Ishikawa (cell line): ENCODE results near the gene CMTM8.

Source experiments
- CEBPB ChIP-seq: IDR thresholded peaks from 2 replicates; pipeline ENCODE4 v1.6.1; 2012
- CREB1 ChIP-seq: IDR thresholded peaks from 2 replicates; pipeline ENCODE4 v1.6.1; 2012; ENCODE audit warnings: low read depth
- EGR1 ChIP-seq: IDR thresholded peaks from 2 replicates; pipeline ENCODE4 v1.6.1; 2012
- EP300 ChIP-seq: IDR thresholded peaks from 2 replicates; pipeline ENCODE4 v1.6.1; 2012; ENCODE audit warnings: borderline replicate concordance
- FOXM1 ChIP-seq: IDR thresholded peaks from 2 replicates; pipeline ENCODE4 v1.6.1; 2012; ENCODE audit warnings: low read depth, borderline replicate concordance
- NFIC ChIP-seq: IDR thresholded peaks from 2 replicates; pipeline ENCODE4 v1.6.1; 2012
- RAD21 ChIP-seq: IDR thresholded peaks from 2 replicates; pipeline ENCODE4 v1.6.1; 2012; ENCODE audit warnings: low read depth
- TAF1 ChIP-seq: IDR thresholded peaks from 2 replicates; pipeline ENCODE4 v1.6.1; 2012; ENCODE audit warnings: low read depth, mild to moderate bottlenecking
- TCF12 ChIP-seq: IDR thresholded peaks from 2 replicates; pipeline ENCODE4 v1.6.1; 2012; ENCODE audit warnings: low read depth
- TEAD4 ChIP-seq: IDR thresholded peaks from 2 replicates; pipeline ENCODE4 v1.6.1; 2012
- YY1 ChIP-seq: IDR thresholded peaks from 2 replicates; pipeline ENCODE4 v1.6.1; 2012; ENCODE audit warnings: low read depth
- ZBTB7A ChIP-seq: IDR thresholded peaks from 2 replicates; pipeline ENCODE4 v1.6.1; 2012; ENCODE audit warnings: low read depth
- TF ChIP-seq, protein P1 (sequence below): IDR thresholded peaks from 2 replicates; pipeline ENCODE4 v1.6.1; 2012; ENCODE audit warnings: low read depth, mild to moderate bottlenecking
- TF ChIP-seq, protein P2 (sequence below): IDR thresholded peaks from 2 replicates; pipeline ENCODE4 v1.6.1; 2012

DNA sequence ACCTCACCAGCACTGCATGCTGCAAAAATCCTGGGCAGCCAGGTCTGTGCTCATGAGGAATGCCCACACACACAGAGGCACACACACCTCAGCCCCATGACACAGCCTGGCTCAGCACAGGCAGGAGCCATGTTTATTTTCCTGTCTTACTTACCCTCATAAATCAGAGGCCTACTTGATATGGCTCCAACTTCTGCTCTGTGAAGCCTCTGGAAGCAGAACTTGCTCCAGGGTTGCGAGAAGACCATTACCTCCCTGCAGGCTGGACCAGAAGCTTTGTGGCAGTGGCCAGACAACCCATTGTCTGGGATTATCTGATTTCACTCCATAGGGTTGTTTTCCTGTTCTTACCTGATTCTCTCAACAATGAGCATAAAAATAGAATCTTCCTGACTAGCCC lies 43.8 kb upstream of the CMTM8 start:
- no peak for TF ChIP-seq TCF12
- no peak for TF ChIP-seq NFIC
- TF ChIP-seq, protein P1, sequence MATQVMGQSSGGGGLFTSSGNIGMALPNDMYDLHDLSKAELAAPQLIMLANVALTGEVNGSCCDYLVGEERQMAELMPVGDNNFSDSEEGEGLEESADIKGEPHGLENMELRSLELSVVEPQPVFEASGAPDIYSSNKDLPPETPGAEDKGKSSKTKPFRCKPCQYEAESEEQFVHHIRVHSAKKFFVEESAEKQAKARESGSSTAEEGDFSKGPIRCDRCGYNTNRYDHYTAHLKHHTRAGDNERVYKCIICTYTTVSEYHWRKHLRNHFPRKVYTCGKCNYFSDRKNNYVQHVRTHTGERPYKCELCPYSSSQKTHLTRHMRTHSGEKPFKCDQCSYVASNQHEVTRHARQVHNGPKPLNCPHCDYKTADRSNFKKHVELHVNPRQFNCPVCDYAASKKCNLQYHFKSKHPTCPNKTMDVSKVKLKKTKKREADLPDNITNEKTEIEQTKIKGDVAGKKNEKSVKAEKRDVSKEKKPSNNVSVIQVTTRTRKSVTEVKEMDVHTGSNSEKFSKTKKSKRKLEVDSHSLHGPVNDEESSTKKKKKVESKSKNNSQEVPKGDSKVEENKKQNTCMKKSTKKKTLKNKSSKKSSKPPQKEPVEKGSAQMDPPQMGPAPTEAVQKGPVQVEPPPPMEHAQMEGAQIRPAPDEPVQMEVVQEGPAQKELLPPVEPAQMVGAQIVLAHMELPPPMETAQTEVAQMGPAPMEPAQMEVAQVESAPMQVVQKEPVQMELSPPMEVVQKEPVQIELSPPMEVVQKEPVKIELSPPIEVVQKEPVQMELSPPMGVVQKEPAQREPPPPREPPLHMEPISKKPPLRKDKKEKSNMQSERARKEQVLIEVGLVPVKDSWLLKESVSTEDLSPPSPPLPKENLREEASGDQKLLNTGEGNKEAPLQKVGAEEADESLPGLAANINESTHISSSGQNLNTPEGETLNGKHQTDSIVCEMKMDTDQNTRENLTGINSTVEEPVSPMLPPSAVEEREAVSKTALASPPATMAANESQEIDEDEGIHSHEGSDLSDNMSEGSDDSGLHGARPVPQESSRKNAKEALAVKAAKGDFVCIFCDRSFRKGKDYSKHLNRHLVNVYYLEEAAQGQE = no peak
- TF ChIP-seq FOXM1 = no peak
- TF ChIP-seq EP300 = no peak
- TF ChIP-seq YY1 = no peak
- no peak for TF ChIP-seq RAD21
- TF ChIP-seq ZBTB7A = no peak
- TF ChIP-seq TAF1 = no peak
- TF ChIP-seq CEBPB = no peak
- TF ChIP-seq CREB1 = no peak
- TF ChIP-seq EGR1 = no peak
- TF ChIP-seq, protein P2, sequence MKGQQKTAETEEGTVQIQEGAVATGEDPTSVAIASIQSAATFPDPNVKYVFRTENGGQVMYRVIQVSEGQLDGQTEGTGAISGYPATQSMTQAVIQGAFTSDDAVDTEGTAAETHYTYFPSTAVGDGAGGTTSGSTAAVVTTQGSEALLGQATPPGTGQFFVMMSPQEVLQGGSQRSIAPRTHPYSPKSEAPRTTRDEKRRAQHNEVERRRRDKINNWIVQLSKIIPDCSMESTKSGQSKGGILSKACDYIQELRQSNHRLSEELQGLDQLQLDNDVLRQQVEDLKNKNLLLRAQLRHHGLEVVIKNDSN = no peak
- TF ChIP-seq TEAD4 = no peak
